GM18505 (cell line): Measurements from ENCODE around the gene ZNF423.

Source experiments
- ATAC-seq: cut with Tn5 transposase; IDR thresholded peaks from one replicate; pipeline ENCODE4 v1.9.1; 2021; ENCODE audit not compliant: unreplicated experiment
- POLR2A ChIP-seq: IDR thresholded peaks from 4 replicates; pipeline ENCODE4 v1.6.1; 2011; ENCODE audit warnings: borderline replicate concordance; ENCODE audit not compliant: insufficient read depth, insufficient read length; ENCODE audit errors: extremely low read depth

The ZNF423 gene

GRCh38 chr16:49629851-49630250 is 226.1 kb downstream of the ZNF423 start:
- ATAC-seq: no peak
- TF ChIP-seq POLR2A: no peak

DNA sequence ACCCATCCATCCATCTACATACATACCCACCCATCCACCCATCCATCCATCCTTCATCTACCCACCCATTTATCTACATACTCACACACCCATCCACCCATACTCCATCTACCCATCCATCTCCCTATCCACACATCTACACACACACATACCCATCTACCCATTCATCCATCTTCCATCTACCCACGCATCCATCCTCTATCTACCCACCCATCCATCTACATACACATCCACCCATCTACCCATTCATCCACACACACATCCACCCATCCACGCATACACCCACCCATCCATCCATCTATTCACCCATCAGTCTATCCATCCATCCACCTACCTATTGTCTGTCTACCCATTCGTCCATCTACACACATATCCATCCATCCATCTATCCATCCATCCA is 227.8 kb downstream of the ZNF423 start:
- TF ChIP-seq POLR2A: no peak
- ATAC-seq: no peak

DNA sequence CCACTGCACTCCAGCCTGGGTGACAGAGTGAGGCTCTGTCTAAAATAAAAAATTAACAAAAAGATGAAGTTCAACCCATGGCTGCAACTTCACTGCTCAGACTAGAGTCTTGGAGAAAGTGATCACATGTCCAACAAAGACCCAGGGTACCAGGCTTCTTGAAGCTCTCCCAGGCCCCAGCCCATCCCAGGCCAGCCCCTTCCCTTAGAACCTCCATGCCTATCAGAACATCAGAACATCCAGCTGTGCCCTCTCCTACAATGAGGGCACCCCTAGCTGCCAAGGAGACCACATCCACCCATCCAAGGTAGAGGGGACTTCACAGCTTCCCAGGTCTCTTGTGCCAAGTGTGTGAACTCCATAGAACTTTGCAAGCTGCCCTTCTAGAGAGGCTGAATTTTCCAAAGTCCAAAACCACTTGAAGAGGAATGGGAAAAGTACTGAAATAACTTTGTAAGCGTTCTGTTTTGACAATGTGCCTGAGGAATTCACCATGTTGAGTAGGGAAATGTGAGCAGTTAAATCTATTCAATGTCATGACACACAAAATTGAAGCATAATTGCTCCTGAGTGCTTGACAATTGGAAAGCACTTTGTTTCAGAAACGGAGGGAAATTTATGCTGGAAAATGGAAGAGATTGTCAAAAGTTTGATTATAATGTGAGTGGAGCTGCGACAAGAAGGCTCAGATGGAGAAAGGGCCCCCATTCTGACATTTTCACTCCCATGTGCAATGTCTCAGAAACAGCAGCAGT is 230.4 kb downstream of the ZNF423 start:
- no peak for TF ChIP-seq POLR2A
- no peak for ATAC-seq

GRCh38 chr16:49623501-49624266 is 232.2 kb downstream of the ZNF423 start:
- ATAC-seq: no peak
- no peak for TF ChIP-seq POLR2A

- ATAC-seq: no peak
- no peak for TF ChIP-seq POLR2A
Observed at GRCh38 chr16:49622421-49623402, 233.2 kb downstream of the ZNF423 start.

DNA sequence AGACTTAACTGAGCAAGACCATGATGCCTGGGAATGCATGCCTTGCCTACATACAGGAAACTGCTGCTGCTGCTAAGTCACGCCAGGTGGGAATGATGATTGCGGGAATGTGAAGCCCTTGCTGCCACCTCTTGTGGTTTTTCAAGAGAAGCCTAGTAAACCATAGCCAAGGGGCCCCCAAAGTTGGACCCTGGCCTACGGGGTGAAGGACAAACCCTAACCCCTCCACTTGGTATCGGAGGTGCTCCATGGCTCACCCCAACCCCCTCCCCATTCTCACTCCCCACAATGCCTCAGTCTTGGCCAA is 233.9 kb downstream of the ZNF423 start:
- no peak for ATAC-seq
- no peak for TF ChIP-seq POLR2A

DNA sequence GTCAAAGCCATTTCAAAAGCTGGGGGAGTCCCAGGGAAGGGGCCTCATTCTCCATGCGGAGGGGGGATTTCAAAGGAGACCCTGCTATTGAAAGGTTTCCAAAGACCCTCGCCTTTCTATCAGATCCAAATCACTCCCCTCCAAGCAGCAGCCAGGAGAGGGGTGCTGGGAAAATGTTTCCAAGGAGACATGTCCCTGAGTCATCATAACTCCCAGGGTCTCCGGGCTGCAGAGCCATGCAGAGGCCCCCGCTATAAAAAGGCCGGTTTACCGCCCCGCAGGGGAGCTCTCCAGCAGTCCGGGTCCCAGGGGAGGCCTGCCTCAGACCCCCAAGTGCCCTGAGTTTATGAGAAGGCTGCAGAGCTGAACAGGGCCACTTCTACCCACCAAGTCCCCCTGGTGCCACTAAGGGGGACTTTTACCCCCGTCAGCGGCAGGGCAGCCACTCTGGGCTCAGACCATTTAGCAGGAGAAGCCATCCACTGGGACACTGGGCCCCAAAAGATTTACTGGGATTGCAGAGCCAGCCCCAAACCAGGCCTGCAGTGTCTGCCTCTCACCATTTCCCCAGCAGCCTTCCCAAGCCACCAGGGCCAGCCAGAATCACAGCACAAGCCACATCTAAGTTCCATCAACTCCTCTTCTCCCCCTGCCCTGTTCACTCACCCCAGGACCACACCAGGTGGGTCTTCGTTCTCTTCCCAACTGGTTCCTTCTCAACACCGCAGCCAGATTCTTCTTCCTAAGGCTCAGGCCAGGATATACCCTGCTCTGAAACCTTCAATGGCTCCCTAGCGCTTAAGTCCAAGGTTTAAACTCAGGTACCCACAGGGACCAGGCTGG is 234.4 kb downstream of the ZNF423 start:
- no peak for ATAC-seq
- no peak for TF ChIP-seq POLR2A

DNA sequence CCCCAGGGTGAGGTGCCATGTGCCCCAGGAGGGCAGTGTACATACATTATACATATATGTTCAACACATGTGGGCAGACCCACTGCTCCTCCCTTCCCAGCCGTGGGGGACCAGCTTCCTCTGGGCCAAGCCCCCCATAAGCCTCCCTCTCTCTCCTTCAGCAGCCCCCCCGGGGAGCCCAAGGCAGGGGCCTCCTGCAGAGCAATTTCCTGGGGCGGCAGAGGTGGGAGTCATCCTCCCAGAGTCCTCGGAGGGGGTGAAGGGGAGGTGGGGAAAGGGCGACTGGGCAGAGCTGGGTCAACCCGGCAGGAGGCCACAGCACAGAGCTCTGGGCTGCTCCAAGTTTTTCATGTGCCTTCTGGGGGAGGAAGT is 235.1 kb downstream of the ZNF423 start:
- ATAC-seq: no peak
- no peak for TF ChIP-seq POLR2A

DNA sequence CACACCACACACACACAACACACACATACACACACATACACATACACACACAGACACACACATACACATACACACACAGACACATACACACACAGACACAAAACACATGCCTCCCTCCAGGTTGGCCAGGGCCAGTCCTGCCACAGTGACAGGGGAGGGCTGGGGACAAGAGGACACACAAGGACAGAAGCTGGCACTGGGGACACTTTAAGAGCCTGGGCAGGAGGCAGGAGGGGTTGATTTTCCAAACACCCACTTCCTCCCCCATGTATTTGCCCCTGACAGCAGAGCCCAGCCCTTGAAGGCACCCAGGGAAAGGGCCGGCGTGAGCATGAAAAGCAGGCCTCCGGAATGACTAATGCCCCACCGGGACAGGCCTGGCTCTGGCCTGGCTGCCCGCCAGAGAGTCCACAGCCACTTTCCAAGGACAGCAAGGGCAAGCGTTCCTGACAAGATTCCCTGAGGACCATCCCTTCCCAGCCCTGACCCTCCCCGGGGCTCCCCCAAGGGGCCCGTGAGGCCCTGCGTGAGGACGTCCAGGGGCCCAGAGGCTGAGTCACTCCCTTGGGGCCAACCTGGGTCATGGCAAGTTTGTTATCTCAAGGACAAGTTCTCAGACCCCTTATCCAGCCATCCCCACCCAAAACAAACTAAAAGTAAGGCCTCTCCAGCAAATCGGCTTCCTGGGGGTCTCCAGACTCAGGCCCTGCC is 235.6 kb downstream of the ZNF423 start:
- no peak for TF ChIP-seq POLR2A
- no peak for ATAC-seq

DNA sequence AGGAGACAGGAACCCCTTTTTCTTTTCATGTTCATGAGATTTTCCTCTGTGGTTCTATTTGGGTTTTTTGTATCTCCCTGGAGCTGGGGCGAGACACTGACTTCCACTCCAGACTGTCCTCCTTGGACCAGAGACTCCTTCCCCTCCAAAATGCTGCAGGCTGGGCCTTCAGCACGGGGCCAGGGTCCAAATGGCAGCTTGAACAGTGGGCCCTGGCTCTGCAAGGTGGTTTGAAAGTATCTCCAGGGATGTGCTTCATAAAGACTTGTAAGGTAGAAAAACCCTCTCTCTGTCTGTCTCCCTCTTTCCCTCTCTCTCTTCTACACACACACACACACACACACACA is 236.1 kb downstream of the ZNF423 start:
- no peak for ATAC-seq
- no peak for TF ChIP-seq POLR2A

- ATAC-seq: no peak
- TF ChIP-seq POLR2A: no peak
Observed at GRCh38 chr16:49618955-49619354, 237.0 kb downstream of the ZNF423 start.

DNA sequence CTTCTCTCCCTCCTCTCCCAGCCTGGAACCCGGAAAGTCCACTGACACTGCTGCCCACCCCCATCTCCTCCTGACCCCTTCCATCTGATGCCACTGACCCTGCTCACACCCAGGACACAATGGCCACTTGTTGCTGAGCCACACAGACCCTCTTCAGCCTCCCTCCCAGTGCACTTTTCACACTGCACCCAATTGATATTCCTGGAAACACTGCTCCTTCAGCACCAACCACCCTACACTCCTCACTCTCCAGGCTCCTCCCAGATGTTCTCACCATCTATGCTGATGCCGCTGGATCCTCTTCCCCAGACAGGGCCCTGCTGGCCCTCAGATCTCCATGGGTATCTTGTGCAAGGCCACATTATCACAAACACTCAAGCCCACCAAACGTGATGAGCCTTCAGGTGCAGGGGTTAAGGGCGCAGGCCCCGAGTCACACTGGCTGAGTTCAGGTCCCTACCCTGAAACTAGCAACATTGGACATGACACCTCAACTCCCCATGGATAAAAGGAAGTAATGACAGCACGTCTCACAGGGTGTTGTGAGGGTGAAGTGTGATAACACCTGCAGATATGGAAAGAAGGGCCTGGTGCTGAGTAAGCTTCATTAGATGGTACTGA is 238.1 kb downstream of the ZNF423 start:
- ATAC-seq: no peak
- TF ChIP-seq POLR2A: no peak
